GM18861 (cell line): ENCODE results near the gene SNIP1.
"Not testable (repeated sequence)": the region's sequence is repeated elsewhere in the genome, so short reads cannot be mapped to it uniquely, and the experiment has no call there.

ENCODE experiments used
- ATAC-seq: cut with Tn5 transposase; IDR thresholded peaks from one replicate; pipeline ENCODE4 v1.9.1; 2021; ENCODE audit not compliant: unreplicated experiment

Gene SNIP1, protein sequence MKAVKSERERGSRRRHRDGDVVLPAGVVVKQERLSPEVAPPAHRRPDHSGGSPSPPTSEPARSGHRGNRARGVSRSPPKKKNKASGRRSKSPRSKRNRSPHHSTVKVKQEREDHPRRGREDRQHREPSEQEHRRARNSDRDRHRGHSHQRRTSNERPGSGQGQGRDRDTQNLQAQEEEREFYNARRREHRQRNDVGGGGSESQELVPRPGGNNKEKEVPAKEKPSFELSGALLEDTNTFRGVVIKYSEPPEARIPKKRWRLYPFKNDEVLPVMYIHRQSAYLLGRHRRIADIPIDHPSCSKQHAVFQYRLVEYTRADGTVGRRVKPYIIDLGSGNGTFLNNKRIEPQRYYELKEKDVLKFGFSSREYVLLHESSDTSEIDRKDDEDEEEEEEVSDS

DNA sequence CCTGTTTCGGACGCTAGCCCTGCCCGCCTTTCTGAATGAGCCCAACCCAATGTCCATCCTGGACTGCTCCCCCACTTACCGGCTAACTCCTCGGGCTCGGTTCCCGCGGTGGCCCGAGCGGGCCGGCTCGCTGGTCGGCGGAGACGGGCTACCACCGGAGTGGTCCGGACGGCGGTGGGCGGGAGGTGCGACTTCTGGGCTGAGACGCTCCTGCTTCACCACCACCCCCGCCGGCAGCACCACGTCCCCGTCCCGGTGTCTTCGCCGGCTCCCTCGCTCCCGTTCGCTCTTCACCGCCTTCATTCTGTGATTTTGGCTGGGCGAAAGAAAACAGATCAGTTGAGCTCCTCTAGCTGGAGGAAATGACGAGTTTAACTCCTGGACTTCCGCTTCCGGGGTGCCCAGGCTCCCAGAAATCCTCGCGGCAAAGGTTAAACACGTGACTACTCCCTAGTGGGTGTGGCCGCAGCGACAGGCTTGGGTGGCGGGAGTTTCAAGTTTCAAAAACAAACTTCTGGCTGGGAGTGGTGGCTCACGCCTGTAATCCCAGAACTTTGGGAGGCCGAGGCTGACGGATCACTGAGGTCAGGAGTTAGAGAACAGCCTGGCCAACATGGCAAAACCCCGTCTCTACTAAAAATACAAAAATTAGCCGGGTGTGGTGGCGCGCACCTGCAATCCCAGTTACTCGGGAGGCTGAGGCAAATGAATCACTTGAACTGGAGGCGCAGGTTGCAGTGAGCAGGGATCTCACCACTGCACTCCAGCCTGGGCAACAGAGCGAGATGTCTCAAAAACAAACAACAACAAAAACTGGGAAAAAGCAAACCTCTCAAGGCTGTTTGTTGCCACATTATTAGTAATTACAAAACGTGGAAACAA, at the start of gene SNIP1:
TSS of gene SNIP1 (minus strand) at position 367 of the 882 bp plus-strand sequence. CDS start at position 303, 64 bp downstream.
- ATAC-seq = no peak

DNA sequence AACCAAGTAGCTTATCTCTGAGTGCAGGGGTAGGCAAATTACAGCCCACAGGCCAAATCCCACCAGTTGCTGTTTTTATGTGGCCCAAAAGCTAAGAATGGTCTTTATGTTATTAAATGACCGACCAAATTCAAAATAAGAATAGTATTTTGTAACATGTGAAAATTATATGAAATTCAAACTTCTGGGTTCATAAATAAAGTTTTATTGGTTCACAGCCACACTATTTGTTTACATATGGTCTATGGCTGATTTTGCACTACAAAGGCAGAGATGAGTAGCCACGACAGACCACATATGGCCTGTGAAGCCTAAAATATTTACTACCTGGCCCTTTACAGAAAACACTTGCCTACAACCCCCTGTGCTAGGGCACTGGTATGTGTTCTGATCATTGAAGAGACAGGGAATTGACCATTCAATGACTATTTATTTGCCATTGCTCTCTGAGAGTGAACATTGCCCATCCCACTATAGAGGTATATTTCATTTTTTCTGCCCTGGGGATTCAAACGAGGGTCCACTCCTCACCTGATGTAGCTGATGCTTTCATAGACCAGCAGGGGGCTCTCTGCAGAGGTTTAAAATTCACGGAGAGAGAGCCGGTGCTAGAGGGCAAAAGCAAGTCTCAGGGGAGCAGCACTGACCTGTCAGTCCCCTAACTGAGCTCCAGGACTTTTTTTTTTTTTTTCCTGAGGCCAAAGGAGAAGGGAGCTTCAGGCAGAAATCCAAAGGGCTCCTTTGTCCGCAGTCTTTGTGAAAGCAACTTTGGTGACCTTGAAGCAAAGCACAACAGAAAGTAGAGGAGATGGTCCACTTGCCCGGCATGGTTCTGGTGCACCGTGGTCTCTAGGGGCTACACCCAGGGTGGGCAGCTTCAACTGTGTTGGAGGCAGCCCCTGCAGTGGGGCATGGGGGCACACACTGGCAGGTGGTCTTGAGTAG, 48.9 kb upstream of the SNIP1 start:
- ATAC-seq = no peak

DNA sequence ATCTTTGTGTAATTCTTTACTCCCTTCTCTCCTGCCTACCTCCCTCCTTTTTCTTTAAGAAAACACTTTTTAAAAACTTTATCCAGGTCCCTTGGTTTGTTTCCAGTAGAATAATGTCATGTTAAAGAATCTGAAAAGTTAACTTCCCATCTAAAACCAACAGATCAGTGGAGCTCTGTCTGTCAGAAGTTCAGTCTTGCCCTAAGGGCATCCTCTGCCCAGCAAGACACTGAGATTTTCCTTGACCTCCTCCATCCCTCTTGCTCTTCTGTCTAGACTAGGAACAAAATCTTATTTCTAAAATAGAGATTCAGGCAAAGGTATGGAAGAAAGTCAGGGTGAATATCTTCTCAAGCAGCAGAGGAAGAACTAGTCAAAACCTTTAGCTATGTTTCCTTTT, 47.3 kb upstream of the SNIP1 start:
- no peak for ATAC-seq

DNA sequence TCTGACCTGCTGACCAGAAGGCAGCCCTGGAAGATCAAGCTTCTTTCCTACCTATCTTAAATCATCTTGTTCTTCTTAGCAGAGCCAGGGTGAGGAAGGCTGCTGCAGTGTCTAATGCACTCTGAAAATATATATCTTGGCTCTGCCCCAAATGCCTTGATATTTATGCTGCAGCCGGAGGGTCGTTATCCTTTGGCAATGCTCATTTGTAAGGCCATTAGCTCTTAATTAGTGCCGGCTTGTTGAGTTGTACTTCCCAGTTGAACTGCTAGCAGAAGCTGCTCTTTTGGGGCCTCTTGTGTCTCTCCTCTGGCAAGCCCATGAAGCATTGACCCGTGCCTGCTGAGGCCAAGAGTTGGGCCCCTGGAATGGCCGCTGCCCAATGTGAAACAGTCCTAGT, 45.8 kb upstream of the SNIP1 start:
- no peak for ATAC-seq

DNA sequence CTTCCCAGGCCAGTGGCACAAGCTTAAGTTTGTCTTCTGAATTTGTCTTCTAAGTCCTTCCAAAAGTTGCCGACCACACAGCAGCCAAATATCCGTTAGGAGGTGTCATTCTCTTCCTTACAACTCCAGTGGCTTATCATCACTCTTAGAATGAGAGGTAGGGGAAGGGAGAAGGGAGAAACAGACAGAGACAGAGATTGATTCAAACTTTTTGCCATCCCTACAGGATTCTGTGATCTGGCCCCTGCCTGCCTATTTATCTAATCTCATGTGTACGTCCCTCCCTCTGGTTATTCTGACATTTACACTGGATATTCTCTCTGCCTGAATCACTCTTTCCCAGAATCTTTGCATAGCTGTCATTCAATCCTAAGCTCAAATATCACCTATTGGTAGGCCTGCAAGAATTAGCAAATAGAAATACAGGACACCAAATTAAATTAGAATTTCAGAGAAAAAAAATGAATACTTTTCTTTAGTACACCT, 42.1 kb upstream of the SNIP1 start:
- no peak for ATAC-seq

DNA sequence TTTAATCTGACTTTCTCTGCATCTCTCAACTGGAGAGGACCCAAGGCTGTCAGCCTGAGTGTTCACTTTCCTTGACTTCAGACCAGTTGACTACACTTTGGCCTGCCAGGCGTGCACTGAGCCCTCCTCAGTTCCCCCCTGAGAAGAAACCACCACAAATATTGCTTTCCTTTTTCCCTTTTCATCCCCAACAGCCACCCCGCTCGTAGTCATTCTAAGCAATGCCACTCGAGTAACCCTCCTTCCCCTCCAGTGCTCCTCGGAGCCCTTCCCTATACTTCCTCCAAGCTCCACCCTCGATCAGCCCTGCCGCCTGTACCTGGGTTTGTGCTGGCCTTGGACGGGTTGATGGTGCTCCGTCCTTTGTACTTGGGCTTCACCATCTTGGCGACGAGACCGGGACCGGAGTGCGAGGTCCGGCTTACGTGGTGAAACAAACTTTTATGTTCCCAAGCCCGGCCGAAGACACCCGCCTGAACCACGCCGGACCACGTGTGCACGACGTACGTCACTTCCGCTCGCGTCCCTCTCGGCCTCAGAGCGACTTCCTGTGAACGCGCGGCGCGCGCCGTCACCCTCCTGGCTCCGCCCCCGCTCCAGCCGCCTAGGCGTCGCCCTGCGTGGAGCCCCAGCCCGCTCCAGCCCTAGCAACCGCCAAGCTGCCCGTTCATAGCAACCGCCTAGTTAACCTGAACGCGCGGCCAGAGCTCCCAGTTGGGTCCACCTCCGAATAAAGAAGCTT, 41.5 kb upstream of the SNIP1 start, which contains the start of gene GNL2:
TSS of gene GNL2 (minus strand) at position 498 of the 742 bp plus-strand sequence. CDS start at position 383, 115 bp downstream.
- peak; percentile 91 for ATAC-seq

DNA sequence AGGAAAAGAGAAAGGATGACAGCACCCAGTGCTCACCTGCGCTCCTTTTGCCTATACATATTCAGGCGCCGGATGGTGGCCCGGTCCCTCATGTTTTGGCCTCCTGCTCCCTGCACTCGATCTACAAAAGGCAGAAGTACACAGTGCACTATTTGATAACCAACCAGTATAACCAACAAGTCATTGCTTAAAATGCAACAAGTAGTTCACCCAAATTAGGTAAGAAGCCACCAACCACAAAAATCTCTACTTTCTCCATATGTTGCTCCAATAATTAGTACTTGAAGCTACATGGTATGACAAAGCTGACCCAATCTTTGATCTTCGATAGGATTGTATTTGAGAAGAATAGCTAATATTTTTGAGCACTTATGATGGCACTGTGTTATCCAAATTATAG, 39.6 kb upstream of the SNIP1 start:
- ATAC-seq = no peak

DNA sequence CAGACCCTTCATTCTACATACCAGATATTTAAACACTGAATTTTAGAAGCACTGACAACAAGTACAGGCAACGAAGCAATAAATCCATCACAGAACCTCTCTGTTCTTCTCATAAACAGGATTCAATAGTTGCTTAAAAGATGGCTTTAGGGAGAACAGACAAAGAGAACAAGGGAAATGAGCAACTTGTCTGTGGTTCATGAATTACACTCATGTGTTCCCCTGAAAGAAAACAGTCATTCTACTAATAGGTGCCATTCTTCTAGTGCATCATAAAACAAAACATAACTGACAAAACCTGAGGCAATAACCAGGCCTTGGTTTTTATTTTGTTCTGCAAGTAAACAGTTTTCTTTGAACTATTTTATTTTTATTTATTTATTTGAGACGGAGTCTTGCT, 34.8 kb upstream of the SNIP1 start:
- ATAC-seq = no peak

DNA sequence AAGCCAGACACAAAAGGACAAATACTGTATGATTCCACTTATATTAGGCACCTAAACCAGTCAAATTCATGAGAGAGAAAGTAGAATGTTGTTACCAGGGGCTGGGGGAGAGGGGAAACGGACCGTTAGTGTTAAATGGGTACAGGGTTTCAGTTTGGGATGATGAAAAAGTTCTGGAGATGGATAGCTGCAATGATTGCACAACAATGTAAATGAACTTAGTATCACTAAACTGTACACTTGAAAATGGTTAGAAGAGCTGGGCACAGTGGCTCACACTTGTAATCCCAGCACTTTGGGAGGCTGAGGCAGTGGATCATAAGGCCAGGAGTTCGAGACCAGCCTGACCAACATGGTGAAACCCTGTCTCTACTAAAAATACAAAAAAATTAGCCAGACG, 30.5 kb upstream of the SNIP1 start:
- not testable (repeated sequence) for ATAC-seq

DNA sequence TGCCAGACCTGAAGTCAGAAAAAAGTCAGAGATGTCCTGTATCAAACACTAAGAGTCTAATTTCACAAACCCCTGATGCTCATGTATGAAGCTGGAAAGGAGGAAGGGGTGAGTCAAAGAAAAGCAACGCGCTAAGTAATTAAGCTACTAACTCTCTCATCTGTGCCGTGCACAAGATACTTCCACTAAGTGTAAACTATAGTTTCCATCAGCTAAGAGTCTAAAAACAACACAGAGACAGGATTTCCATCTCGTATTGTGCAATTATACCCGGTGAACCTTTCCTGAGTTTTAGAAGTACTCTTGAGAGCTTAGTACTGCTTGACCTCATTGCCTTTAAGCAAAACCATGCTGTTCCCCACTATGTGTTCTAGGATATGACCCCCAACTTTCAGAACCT, 21.6 kb upstream of the SNIP1 start:
- no peak for ATAC-seq

DNA sequence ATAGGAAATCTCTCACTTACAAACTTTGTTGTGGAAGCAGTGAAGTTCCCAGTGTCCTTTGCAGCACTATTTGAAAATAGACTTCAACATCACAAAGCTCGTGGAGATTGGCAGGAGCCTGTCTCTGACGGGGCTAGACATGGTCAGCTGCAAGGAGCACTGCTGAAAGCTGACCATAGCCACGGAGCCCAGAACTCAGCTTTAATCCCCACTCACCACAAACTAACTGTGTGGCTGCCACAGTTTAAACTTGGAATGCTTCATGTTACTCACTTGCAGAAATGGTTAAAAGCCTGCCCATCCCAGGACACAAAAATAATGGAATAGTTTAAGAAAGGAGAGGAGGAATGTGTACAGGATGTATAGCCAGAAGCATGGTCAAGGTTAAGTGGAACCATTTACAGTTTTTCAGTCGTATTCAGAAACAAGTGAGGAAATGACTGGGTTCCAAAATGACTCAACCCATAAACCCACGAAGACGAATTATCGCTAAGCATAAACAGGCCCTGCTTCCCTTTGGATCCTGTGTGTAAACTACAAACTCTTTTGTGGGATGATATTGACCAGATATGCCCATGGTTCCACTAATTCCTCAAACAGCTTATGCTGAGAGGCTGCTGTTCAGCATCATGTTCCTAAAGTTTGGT, 20.9 kb upstream of the SNIP1 start:
- no peak for ATAC-seq

DNA sequence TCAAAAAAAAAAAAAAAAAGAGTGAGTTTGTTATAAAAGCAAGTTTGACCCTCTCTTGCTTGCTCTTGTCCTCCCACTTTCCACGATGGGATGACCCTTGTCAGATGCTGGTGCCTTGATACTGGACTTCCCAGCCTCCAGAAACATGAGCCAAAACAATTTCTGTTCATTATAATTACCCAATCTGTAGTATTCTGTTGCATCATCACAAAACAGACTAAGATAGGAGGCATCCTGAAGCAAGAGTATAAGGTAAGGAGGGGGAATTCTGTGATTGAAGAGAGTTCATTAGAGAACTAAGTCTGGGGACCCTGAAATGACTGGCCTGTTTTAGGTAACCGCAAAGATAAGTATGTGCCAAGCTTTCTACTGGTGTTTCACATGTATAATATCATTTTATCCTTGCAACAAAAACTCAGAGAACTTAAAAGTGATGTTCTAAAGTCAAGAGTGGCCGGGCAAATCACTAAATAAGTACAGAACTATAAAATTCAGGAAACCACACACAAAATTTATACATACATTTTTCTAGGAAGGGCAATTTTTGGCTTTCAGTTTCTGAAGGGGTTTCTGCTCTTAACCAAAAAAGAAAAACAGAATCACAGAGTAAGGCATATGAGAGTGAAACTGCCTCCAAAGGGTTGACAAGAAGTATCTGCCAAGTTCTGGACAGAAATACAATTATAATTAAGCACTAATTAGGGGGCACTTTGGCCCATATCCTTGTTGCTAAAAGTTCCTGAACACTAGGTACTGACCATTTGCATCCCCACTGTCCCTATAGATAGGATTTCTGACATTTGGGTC, 16.6 kb upstream of the SNIP1 start:
- no peak for ATAC-seq

DNA sequence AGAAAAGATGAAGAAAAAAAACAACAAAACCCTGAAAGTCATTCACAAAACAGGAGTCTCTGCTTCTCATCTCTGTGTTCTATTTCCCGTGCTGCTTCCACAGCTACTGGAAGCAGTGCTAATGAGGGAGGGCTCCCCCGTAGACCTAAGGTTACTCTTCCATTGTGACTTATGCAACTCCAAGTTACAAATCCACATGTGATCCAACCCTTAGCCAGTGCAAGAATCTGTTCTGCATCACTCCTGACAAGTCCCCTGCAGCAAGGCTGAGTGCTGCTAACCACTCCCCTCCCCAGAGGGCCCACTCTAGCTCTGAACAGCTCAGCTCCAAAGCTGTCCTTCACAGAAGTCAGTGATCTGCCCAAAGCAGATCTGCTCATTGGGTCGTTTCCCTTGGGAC, 12.9 kb upstream of the SNIP1 start:
- ATAC-seq = no peak

DNA sequence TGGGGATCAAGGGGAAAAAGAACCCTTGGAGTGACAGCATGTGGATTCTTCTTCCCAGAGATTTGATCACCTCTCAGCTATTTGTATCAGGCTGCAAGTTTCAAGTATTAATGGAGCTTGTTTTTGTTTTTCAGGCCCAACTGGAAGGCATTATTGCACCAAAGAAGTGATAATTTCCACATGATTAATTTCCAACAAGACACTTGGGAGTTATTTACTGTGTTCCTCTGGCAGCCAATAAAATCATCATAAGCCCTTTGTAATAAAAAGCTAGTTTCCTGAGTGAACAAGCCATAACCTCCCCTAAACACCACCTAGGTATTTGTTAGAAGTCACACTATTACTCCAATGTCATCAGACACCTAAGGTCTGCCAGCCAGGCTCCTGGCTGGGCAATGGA, 10.8 kb upstream of the SNIP1 start:
- no peak for ATAC-seq

DNA sequence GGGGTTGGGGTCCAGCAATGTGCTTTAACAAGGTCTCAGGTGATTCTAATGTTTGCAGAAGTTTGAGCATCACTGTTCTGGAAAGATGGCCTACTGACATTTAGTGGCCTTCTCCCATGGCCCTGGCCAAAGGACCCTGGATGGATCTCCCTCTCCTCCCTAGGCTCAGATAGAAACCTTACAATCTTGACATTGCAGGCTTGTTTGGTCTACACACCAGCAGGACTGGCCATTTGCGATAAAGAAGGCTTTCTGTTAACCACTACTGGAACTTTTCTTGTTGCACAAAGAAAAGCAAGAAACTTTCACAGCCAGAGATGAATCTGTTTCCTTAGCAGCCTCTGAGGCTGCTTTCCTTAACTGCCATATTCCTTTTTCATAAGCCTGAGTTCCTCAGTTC, 8.9 kb upstream of the SNIP1 start:
- no peak for ATAC-seq

DNA sequence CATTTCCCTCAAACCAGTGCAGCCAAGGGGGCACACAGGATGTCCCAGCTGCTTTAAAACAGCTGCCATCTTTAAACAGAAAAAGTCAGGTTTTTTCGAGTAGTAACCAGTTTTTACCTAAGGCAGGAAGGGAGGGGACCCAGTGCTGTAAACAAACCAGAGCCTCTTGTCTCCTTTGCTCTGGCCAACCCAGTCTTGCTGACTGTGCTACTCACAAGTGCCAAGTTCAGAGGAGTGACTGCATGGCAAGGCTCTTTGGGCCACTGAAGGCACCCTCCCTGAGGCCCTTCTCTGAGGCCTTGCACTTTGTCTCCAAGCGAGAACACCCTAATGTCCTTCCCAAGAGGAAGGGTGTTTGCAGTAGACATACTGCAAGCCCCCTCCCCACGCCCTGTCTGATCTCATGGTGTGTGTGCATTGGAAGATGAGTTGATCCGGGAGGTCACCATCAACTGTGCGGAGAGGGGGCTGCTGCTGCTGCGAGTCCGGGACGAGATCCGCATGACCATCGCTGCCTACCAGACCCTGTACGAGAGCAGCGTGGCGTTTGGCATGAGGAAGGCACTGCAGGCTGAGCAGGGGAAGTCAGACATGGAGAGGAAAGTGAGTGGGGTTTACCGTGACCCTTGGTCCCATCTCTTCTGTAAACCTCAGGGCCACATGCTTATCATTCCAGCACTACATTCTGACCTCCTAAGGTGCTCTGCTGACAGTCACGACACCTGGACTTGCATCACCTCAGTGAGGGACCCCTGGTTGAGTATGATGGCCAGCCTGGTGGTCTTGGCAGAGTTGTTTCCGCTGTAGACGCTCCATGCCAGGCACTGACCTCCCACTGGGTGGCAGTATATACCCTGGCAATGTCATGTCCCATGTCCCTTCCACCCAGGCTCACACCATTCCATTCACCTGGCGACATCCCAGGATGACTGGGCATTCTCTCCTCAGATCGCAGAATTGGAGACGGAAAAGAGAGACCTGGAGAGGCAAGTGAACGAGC, 7.3 kb upstream of the SNIP1 start:
- no peak for ATAC-seq

DNA sequence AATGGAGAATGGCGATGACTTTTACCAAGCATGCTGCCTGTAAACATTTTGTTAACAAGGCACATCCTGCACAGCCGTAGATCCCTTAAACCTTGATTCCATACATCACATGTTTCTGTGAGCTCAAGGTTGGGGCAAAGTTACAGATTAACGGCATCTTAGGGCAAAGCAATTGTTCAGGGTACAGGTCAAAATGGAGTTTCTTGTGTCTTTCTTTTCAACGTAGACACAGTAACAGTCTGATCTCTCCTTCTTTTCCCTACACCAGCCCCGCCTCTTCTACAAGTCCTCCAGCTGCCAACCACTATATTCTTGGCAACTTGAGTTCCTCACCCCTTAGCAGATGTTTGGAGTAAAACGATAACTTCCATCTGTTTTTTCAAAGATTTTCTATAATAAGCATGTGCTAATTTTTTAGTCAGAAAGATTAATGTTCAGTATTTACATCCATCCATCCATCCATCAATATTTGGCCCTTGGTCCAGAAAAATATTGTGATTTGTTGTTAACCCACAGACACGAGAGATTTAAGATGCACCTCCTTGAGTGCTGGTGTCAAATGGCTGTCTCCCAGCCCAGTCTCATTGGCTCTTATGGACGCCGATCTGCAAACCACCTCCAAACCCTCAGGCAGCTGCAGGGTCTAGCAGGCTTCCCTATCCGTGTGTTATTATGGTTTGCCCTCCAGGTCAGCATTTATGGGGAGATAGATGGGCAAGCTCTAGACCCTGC, 6.5 kb upstream of the SNIP1 start:
- ATAC-seq = no peak
